ENCODE results near the gene DMC1. TPM values are rescaled to one million over a fixed set of nuclear protein-coding genes. Genes with fewer than 3 reads are reported as not detected.

The DMC1 gene
- total and polyA plus RNA-seq, 2 experiments from 2014 or later, result 5.0 to 18.5 TPM

- no peak for DNase-seq (ENCODE audit: low spot score)
- Mint-ChIP-seq H3K9me3 (no peaks in the 10 kb centered on the region), H3K27ac (no peak overlapping the region), H3K36me3 (ENCODE audit: low read depth) (peaks cover 15% of the 10 kb centered on the region), H3K4me1 (peaks cover 4% of the 10 kb centered on the region), H3K4me3 (no peak overlapping the region), H3K27me3 (ENCODE audit: insufficient read depth, low read depth, poor library complexity) (peaks cover 6% of the 10 kb centered on the region)
- Histone ChIP-seq H2AFZ (no peak overlapping the region), H3K79me2 (replicated peaks; ENCODE audit: insufficient read depth) (no peaks in the 10 kb centered on the region), H4K20me1 (replicated peaks; ENCODE audit: insufficient read depth) (no peaks in the 10 kb centered on the region), H3K4me2 (no peak overlapping the region), H3K27ac (ENCODE audit: low read depth) (no peak overlapping the region), H3K27me3 (ENCODE audit: insufficient read depth) (no peaks in the 10 kb centered on the region), H3K9me2 (ENCODE audit: insufficient read depth) (no peaks in the 10 kb centered on the region), H3F3A (replicated peaks; ENCODE audit: low read depth) (no peaks in the 10 kb centered on the region; the same call in 1 of the 2 replicates), H3K4me1 (ENCODE audit: insufficient read depth) (no peaks in the 10 kb centered on the region), H3K36me3 (ENCODE audit: insufficient read depth) (peaks cover 1% of the 10 kb centered on the region; the same call in 1 of the 2 replicates), H3K4me3 (no peak overlapping the region)
- no peak for TF ChIP-seq ZNF462 (CRISPR knock-in tag; IDR thresholded peaks at IDR 0.05)
- TF ChIP-seq ZNF114 (CRISPR knock-in tag; IDR thresholded peaks at IDR 0.05), result no peak
- no peak for TF ChIP-seq STAT1 (IDR thresholded peaks at IDR 0.05; ENCODE audit: unreplicated experiment)
- TF ChIP-seq JUNB (IDR thresholded peaks at IDR 0.05; ENCODE audit: unreplicated experiment), result no peak
- TF ChIP-seq EZH2phosphoT487 (IDR thresholded peaks at IDR 0.05; ENCODE audit: unreplicated experiment), result no peak
- no peak for TF ChIP-seq ZNF331 (CRISPR knock-in tag; IDR thresholded peaks at IDR 0.05; ENCODE audit: low read depth)
- no peak for TF ChIP-seq CTCF (conservative IDR thresholded peaks at IDR 0.05; ENCODE audit: low read depth in 2 of 2)
- TF ChIP-seq POLR2AphosphoS5 (IDR thresholded peaks at IDR 0.05; ENCODE audit: low read depth), result no peak
- no peak for TF ChIP-seq REST (IDR thresholded peaks at IDR 0.05; ENCODE audit: unreplicated experiment)
- no peak for TF ChIP-seq EZH2 (IDR thresholded peaks at IDR 0.05; ENCODE audit: low read depth, unreplicated experiment)
- TF ChIP-seq NANOG (IDR thresholded peaks at IDR 0.05; ENCODE audit: borderline replicate concordance), result no peak
- TF ChIP-seq ETS1 (IDR thresholded peaks at IDR 0.05), result no peak
- TF ChIP-seq CREB1 (CRISPR knock-in tag; IDR thresholded peaks at IDR 0.05; ENCODE audit: low read depth), result no peak
- no peak for ATAC-seq
These were observed 42.4 kb upstream of the DMC1 start for GRCh38 chr22:38612217-38613006.
